Stimulated activated naive CD8-positive, alpha-beta T cell treated with anti-CD3 and anti-CD28 coated beads, Interleukin-15, Interleukin-2, amounts not matched to agents 100 U/mL and 50 U/mL, for 24 hours (primary cell): ENCODE data around the gene GH1.
A peak's percentile ranks its signal among the peaks of the same experiment; 100 is the strongest.
"Not testable (repeated sequence)": the region's sequence is repeated elsewhere in the genome, so short reads cannot be mapped to it uniquely, and the experiment has no call there.

ENCODE experiments used
- ATAC-seq: fragments of 150-1000 bp; cut with Tn5 transposase; one replicate; pipeline ENCODE4 v1.10.0; 2021
- DNase-seq: peaks from one replicate; pipeline ENCODE4 v3.0.0; 2021

The GH1 gene

GRCh38 chr17:63926164-63926563 lies 7.5 kb upstream of the GH1 start:
- ATAC-seq (no peak), DNase-seq (no peak)

- DNase-seq: no peak
- peak; percentile 41 for ATAC-seq
These were observed 7.0 kb upstream of the GH1 start for GRCh38 chr17:63925615-63926014.

GRCh38 chr17:63922402-63922801 lies 3.8 kb upstream of the GH1 start:
- DNase-seq: not testable (repeated sequence)

GRCh38 chr17:63920779-63921178 lies 2.1 kb upstream of the GH1 start:
- ATAC-seq, DNase-seq: not testable (repeated sequence)

More at GRCh38 chr17:63922402-63922801, 3.8 kb upstream of the GH1 start:
- not testable (repeated sequence) for ATAC-seq

GRCh38 chr17:63920050-63920449 lies 1.4 kb upstream of the GH1 start:
- DNase-seq, ATAC-seq: not testable (repeated sequence)

GRCh38 chr17:63919311-63919723 lies 678 bp upstream of the GH1 start:
- DNase-seq (peak; percentile 75), ATAC-seq (peak; percentile 91)

- no peak for ATAC-seq
- no peak for DNase-seq
These were observed 334 bp downstream of the GH1 start for GRCh38 chr17:63918305-63918704.

GRCh38 chr17:63917646-63918045 lies 993 bp downstream of the GH1 start:
- DNase-seq (no peak), ATAC-seq (no peak)

- DNase-seq, ATAC-seq: not testable (repeated sequence)
These were observed 1.4 kb downstream of the GH1 start for GRCh38 chr17:63917206-63917605.

GRCh38 chr17:63916566-63917185 lies 2.0 kb downstream of the GH1 start:
- DNase-seq: no peak

GRCh38 chr17:63915753-63916152 lies 2.9 kb downstream of the GH1 start:
- not testable (repeated sequence) for DNase-seq, ATAC-seq

More at GRCh38 chr17:63916566-63917185, 2.0 kb downstream of the GH1 start:
- ATAC-seq: no peak

GRCh38 chr17:63914471-63914870 lies 4.2 kb downstream of the GH1 start:
- ATAC-seq (no peak), DNase-seq (no peak)

GRCh38 chr17:63911657-63912100 lies 7.0 kb downstream of the GH1 start:
- DNase-seq (peak; percentile 77), ATAC-seq (peak; percentile 55)

- DNase-seq (no peak), ATAC-seq (no peak)
These were observed 7.5 kb downstream of the GH1 start, which contains the start of gene CSHL1 for GRCh38 chr17:63911041-63911635. TSS of gene CSHL1 (minus strand) at chr17:63911258. CDS start at chr17:63911196, 62 bp downstream.

- DNase-seq (no peak), ATAC-seq (no peak)
These were observed 8.5 kb downstream of the GH1 start for GRCh38 chr17:63910096-63910495.

GRCh38 chr17:63909586-63909985 lies 9.1 kb downstream of the GH1 start:
- not testable (repeated sequence) for DNase-seq, ATAC-seq

- DNase-seq, ATAC-seq: not testable (repeated sequence)
These were observed 11.4 kb downstream of the GH1 start for GRCh38 chr17:63907161-63907778.

GRCh38 chr17:63904796-63905195 lies 13.8 kb downstream of the GH1 start:
- not testable (repeated sequence) for DNase-seq, ATAC-seq

GRCh38 chr17:63903787-63904201 lies 14.8 kb downstream of the GH1 start:
- peak; percentile 66 for ATAC-seq
- DNase-seq: not testable (repeated sequence)

GRCh38 chr17:63901971-63902370 lies 16.7 kb downstream of the GH1 start:
- not testable (repeated sequence) for DNase-seq, ATAC-seq

GRCh38 chr17:63898899-63899798 lies 19.5 kb downstream of the GH1 start:
- DNase-seq (peak; percentile 41), ATAC-seq (peak; percentile 60)
